NB4 (cell line): ENCODE results near the gene NYAP2.

Experiments used
- DNase-seq: peaks from one replicate; pipeline ENCODE4 v3.0.0; 2010; ENCODE audit warnings: low read depth
- H3K4me3 ChIP-seq: one replicate; pipeline ENCODE4 v1.5.1; 2011; ENCODE audit warnings: mild to moderate bottlenecking, low read depth, low read length, moderate library complexity
- CTCF ChIP-seq: IDR thresholded peaks from one replicate; pipeline ENCODE4 v1.5.1; 2012; ENCODE audit warnings: low read depth, low read length
- MAX ChIP-seq: IDR thresholded peaks from 2 replicates; pipeline ENCODE4 v1.6.1; 2011; ENCODE audit warnings: low read depth, low read length
- MYC ChIP-seq: IDR thresholded peaks from 2 replicates; pipeline ENCODE4 v1.6.1; 2011; ENCODE audit warnings: low read depth, low read length
- POLR2A ChIP-seq: IDR thresholded peaks from 2 replicates; pipeline ENCODE4 v1.6.1; 2011; ENCODE audit warnings: mild to moderate bottlenecking; ENCODE audit not compliant: insufficient read length; ENCODE audit errors: extremely low read depth

The NYAP2 gene

GRCh38 chr2:225494100-225494459 lies 94.6 kb downstream of the NYAP2 start:
- DNase-seq = no peak
- H3K4me3 ChIP-seq = no peak overlapping the region
- no peak for TF ChIP-seq CTCF
- no peak for TF ChIP-seq MAX
- TF ChIP-seq MYC = no peak
- no peak for TF ChIP-seq POLR2A

- no peak for TF ChIP-seq CTCF
- no peak for TF ChIP-seq MAX
- TF ChIP-seq MYC = no peak
- no peak for TF ChIP-seq POLR2A
- no peak overlapping the region for H3K4me3 ChIP-seq
- DNase-seq = no peak
These were observed 96.2 kb downstream of the NYAP2 start for GRCh38 chr2:225495706-225496105.

GRCh38 chr2:225496568-225496967 lies 97.1 kb downstream of the NYAP2 start:
- H3K4me3 ChIP-seq = no peak overlapping the region
- TF ChIP-seq CTCF (no peak), MAX (no peak), MYC (no peak)
- no peak for DNase-seq

- no peak for TF ChIP-seq CTCF
- TF ChIP-seq MYC = no peak
- no peak for TF ChIP-seq POLR2A
- no peak for TF ChIP-seq MAX
- no peak overlapping the region for H3K4me3 ChIP-seq
- DNase-seq = no peak
These were observed 97.7 kb downstream of the NYAP2 start for GRCh38 chr2:225497166-225497565.

- TF ChIP-seq CTCF (no peak), MYC (no peak), MAX (no peak), POLR2A (no peak)
- no peak for DNase-seq
- no peak overlapping the region for H3K4me3 ChIP-seq
These were observed 101.5 kb downstream of the NYAP2 start for GRCh38 chr2:225501022-225501421.

GRCh38 chr2:225502971-225503370 lies 103.5 kb downstream of the NYAP2 start:
- H3K4me3 ChIP-seq = no peak overlapping the region
- DNase-seq = no peak
- TF ChIP-seq MYC (no peak), POLR2A (no peak)
